Measurements from ENCODE around the gene TMEM156. TPM values are rescaled to one million over a fixed set of nuclear protein-coding genes. Genes with fewer than 3 reads are reported as not detected.

The TMEM156 gene
- total RNA-seq, 1 donor from 2014 or later, result not detected

GRCh38 chr4:38917481-38918025, 114.7 kb downstream of the TMEM156 start:
- H4K20me1 ChIP-seq (ENCODE audit: low read depth), result no peaks in the 10 kb centered on the region

More at GRCh38 chr4:38917481-38918025, 114.7 kb downstream of the TMEM156 start:
- peaks cover 2% of the 10 kb centered on the region for H3K36me3 Mint-ChIP-seq
- Histone ChIP-seq H3K36me3 (no peaks in the 10 kb centered on the region), H3K4me3 (no peak overlapping the region), H2AFZ (replicated peaks) (no peak overlapping the region), H3K79me2 (ENCODE audit: low read depth) (no peaks in the 10 kb centered on the region), H3K4me2 (no peak overlapping the region), H3F3A (ENCODE audit: low read depth) (no peaks in the 10 kb centered on the region), H3K27me3 (no peaks in the 10 kb centered on the region), H3K9ac (no peak overlapping the region), H3K9me3 (ENCODE audit: low read depth) (no peaks in the 10 kb centered on the region), H3K4me1 (no peaks in the 10 kb centered on the region), H3K27ac (no peak overlapping the region)
- H3K9me3 Mint-ChIP-seq, result no peaks in the 10 kb centered on the region
- H3K27ac Mint-ChIP-seq, result no peak overlapping the region
- H3K27me3 Mint-ChIP-seq (ENCODE audit: insufficient read depth, low read depth), result no peaks in the 10 kb centered on the region
- TF ChIP-seq EZH2 (IDR thresholded peaks at IDR 0.05) (no peak), CTCF (IDR thresholded peaks at IDR 0.05) (no peak), EZH2phosphoT487 (IDR thresholded peaks at IDR 0.05) (no peak)
- no peak overlapping the region for H3K4me3 Mint-ChIP-seq
- H3K4me1 Mint-ChIP-seq, result peaks cover 12% of the 10 kb centered on the region
- no peak for DNase-seq (ENCODE audit: low spot score)

Other genes starting within 250 kb of the TMEM156 start
- gene TLR10, start 249.4 kb downstream of the TMEM156 start, total RNA-seq (ENCODE audit: low replicate concordance), result not detected in 2 replicates
- 0.03 TPM in 1 of 2 replicates, not detected in the other for gene TLR1, start 227.6 kb downstream of the TMEM156 start, total RNA-seq (ENCODE audit: low replicate concordance)
- gene TLR6, start 175.6 kb downstream of the TMEM156 start, total RNA-seq (ENCODE audit: low replicate concordance), result 0.06 and 0.07 TPM in 2 replicates
- 5.1 and 7.4 TPM in 2 replicates for gene FAM114A1, start 164.6 kb downstream of the TMEM156 start, total RNA-seq (ENCODE audit: low replicate concordance)
- 45.5 and 65.9 TPM in 2 replicates for gene KLHL5, start 29.8 kb upstream of the TMEM156 start, total RNA-seq (ENCODE audit: low replicate concordance)
- 56.4 and 86.3 TPM in 2 replicates for gene WDR19, start 150.1 kb upstream of the TMEM156 start, total RNA-seq (ENCODE audit: low replicate concordance)